ENCODE data around the gene GUCA2A.

GUCA2A gene

DNA sequence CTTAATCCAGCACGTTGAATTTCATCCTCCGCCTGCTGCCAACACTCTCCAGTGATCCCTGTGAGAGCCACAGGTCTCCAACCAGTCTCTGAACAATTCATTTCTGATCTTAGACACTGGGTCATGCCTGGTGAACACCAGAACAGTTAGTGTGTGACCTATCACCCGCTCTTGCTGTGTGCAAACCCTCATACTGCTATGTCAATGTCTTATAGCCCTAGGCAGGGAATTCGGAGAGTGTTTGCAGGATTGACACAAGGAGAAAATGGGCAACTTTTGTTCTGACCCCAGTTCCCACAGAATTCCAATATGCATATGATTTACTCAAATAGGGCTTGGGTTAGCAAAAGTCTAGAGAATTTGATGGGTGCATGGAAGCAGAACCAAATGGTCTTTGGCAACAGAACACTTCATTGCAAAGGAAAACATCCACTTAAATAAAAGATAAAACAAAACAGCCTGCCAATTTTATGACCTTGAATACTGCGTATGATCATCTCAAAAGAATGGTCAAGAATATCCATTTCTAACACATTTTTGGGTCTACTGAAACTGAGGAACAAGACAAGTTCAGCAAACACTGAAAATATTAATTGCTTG lies 34.4 kb downstream of the GUCA2A start:
- DNase-seq (ENCODE audit: low read depth): no peak

GRCh38 chr1:42128964-42129363 lies 35.6 kb downstream of the GUCA2A start:
- no peak for DNase-seq (ENCODE audit: low read depth)

GRCh38 chr1:42128499-42128898 lies 36.0 kb downstream of the GUCA2A start:
- no peak for DNase-seq (ENCODE audit: low read depth)

GRCh38 chr1:42127767-42128166 lies 36.8 kb downstream of the GUCA2A start:
- DNase-seq (ENCODE audit: low read depth): no peak

DNA sequence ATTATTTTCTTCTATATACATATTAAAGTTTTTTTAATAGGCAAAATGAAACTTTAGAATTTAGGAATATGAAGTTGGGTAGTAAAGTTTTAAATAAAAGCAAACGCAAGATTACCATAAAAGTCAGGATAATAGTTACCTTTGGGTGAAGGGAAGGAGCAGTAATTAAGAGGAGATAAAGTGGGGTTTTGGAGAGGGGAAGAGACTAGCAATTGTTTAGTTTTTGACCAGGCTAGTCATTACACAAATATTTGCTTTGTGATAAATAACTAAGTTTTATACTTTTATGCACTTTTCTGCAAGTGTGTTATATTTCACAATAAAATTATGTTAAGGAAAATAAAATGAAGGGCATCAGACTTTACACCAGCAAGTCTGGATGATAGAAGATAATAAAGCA lies 39.0 kb downstream of the GUCA2A start:
- no peak for DNase-seq (ENCODE audit: low read depth)

GRCh38 chr1:42122408-42122807 lies 42.1 kb downstream of the GUCA2A start:
- DNase-seq (ENCODE audit: low read depth): no peak

DNA sequence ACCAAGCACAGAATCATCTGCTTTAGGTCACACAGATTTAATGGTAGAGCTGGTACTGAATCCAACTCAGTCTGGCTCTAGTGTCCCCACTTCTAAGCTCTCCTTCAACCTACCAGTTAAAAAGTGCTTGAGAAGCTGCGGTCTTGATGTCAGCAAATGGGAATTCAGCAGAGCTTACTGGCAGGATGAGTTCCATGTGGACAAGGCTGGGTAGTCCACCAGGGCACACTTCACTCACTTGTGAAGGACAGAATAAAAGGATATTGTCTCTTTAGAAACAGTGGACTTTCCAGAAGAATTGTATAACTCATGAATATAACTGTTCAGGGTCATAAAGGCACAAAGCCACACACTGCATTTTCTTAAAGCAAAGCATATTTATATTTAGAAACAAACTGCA lies 46.4 kb downstream of the GUCA2A start:
- DNase-seq (ENCODE audit: low read depth): no peak

DNA sequence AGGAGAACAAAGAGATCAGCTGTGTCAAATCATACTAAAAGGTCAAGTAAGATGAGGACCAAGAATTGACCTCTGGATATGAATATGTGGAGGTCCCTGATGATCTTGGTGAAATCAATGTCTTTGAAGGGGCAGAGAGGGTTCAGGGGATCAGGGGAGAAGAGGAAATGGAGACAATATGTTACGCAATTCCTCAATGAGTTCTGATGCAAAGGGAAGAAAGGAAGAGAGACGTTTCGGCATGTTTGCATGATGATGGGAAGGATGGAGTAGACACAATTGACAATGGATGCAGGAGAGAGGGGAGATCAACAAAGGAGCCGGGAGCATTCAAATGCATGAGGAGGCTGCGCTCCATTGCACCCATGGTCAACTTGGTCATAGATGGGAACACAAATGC lies 47.3 kb downstream of the GUCA2A start:
- no peak for DNase-seq (ENCODE audit: low read depth)

DNA sequence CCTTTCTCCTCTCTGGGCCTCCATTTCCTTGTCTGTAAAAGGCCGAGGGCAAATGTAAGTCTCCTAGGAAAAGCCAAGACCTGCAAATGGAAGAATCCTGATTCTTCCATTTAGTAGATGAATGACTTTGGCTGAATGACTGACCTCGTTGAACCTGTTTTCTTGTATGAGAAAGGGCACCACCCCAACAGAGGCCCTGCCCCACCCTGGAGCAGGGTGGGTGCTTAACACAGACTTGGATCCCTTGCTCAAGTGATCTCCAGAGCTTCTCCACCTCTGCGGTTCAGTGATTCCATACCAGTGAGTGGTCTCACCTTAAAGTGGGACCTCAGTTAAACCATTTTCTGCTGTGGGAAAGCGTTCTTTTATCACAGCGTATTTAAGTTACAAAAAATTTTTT lies 50.3 kb downstream of the GUCA2A start:
- no peak for DNase-seq (ENCODE audit: low read depth)

All from EH (cell line).